HEK293 (cell line): ENCODE measurements around the gene TSPYL2.

Experiments
- KLF7 ChIP-seq: fragments of 450-650 bp; formaldehyde crosslinking; IDR thresholded peaks from 2 replicates; pipeline ENCODE4 v1.5.1; 2016; ENCODE audit warnings: missing biosample characterization, missing genetic modification characterization, borderline replicate concordance
- KLF8 ChIP-seq: fragments of 450-650 bp; formaldehyde crosslinking; IDR thresholded peaks from 2 replicates; pipeline ENCODE4 v1.5.1; 2016; ENCODE audit warnings: missing biosample characterization, missing genetic modification characterization
- OSR2 ChIP-seq: fragments of 450-650 bp; formaldehyde crosslinking; IDR thresholded peaks from 2 replicates; pipeline ENCODE4 v1.5.1; 2016; ENCODE audit warnings: missing biosample characterization, missing genetic modification characterization
- PRDM10 ChIP-seq: fragments of 450-650 bp; formaldehyde crosslinking; IDR thresholded peaks from 2 replicates; pipeline ENCODE4 v1.5.1; 2016; ENCODE audit warnings: missing biosample characterization, missing genetic modification characterization
- RBAK ChIP-seq: fragments of 450-650 bp; formaldehyde crosslinking; IDR thresholded peaks from 2 replicates; pipeline ENCODE4 v1.5.1; 2016; ENCODE audit warnings: missing biosample characterization, missing genetic modification characterization
- SP7 ChIP-seq: fragments of 450-650 bp; formaldehyde crosslinking; IDR thresholded peaks from 2 replicates; pipeline ENCODE4 v1.5.1; 2016; ENCODE audit warnings: missing biosample characterization, missing genetic modification characterization
- ZBTB1 ChIP-seq: fragments of 450-650 bp; formaldehyde crosslinking; IDR thresholded peaks from 2 replicates; pipeline ENCODE4 v1.5.1; 2016; ENCODE audit warnings: missing biosample characterization, missing genetic modification characterization
- ZBTB20 ChIP-seq: fragments of 450-650 bp; formaldehyde crosslinking; IDR thresholded peaks from 2 replicates; pipeline ENCODE4 v1.5.1; 2016; ENCODE audit warnings: missing biosample characterization, missing genetic modification characterization
- ZFHX2 ChIP-seq: fragments of 450-650 bp; formaldehyde crosslinking; conservative IDR thresholded peaks from 2 replicates; pipeline ENCODE4 v1.5.1; 2016; ENCODE audit warnings: missing biosample characterization, missing genetic modification characterization
- ZFP69B ChIP-seq: fragments of 450-650 bp; formaldehyde crosslinking; IDR thresholded peaks from 2 replicates; pipeline ENCODE4 v1.5.1; 2016; ENCODE audit warnings: missing biosample characterization, missing genetic modification characterization
- ZIC2 ChIP-seq: fragments of 450-650 bp; formaldehyde crosslinking; IDR thresholded peaks from 2 replicates; pipeline ENCODE4 v1.5.1; 2016; ENCODE audit warnings: missing biosample characterization, missing genetic modification characterization
- ZNF146 ChIP-seq: fragments of 450-650 bp; formaldehyde crosslinking; IDR thresholded peaks from 2 replicates; pipeline ENCODE4 v1.5.1; 2016; ENCODE audit warnings: missing biosample characterization, missing genetic modification characterization
- ZNF16 ChIP-seq: fragments of 450-650 bp; formaldehyde crosslinking; IDR thresholded peaks from 2 replicates; pipeline ENCODE4 v1.5.1; 2016; ENCODE audit warnings: low read depth, missing biosample characterization, missing genetic modification characterization
- ZNF174 ChIP-seq: fragments of 450-650 bp; formaldehyde crosslinking; IDR thresholded peaks from 2 replicates; pipeline ENCODE4 v1.5.0; 2017; ENCODE audit warnings: missing biosample characterization, mild to moderate bottlenecking, missing genetic modification characterization
- ZNF248 ChIP-seq: fragments of 450-650 bp; formaldehyde crosslinking; IDR thresholded peaks from 2 replicates; pipeline ENCODE4 v1.5.1; 2017; ENCODE audit warnings: missing biosample characterization, missing genetic modification characterization
- ZNF266 ChIP-seq: fragments of 450-650 bp; formaldehyde crosslinking; IDR thresholded peaks from 2 replicates; pipeline ENCODE4 v1.5.1; 2016; ENCODE audit warnings: missing biosample characterization, missing genetic modification characterization, low read depth
- ZNF354C ChIP-seq: fragments of 450-650 bp; formaldehyde crosslinking; IDR thresholded peaks from 2 replicates; pipeline ENCODE4 v1.5.1; 2016; ENCODE audit warnings: missing biosample characterization, missing genetic modification characterization, low read depth, borderline replicate concordance
- ZNF366 ChIP-seq: fragments of 450-650 bp; formaldehyde crosslinking; conservative IDR thresholded peaks from 2 replicates; pipeline ENCODE4 v1.5.1; 2016; ENCODE audit warnings: missing biosample characterization, missing genetic modification characterization
- ZNF404 ChIP-seq: fragments of 450-650 bp; formaldehyde crosslinking; IDR thresholded peaks from 2 replicates; pipeline ENCODE4 v1.5.1; 2017; ENCODE audit warnings: missing biosample characterization, missing genetic modification characterization
- ZNF529 ChIP-seq: fragments of 450-650 bp; formaldehyde crosslinking; IDR thresholded peaks from 2 replicates; pipeline ENCODE4 v1.5.1; 2017; ENCODE audit warnings: missing genetic modification characterization, missing biosample characterization; ENCODE audit not compliant: insufficient replicate concordance
- ZNF596 ChIP-seq: fragments of 450-650 bp; IDR thresholded peaks from 2 replicates; pipeline ENCODE4 v1.5.0; 2018; ENCODE audit warnings: missing biosample characterization, mild to moderate bottlenecking, missing genetic modification characterization, moderate library complexity
- ZNF658 ChIP-seq: fragments of 450-650 bp; formaldehyde crosslinking; IDR thresholded peaks from 2 replicates; pipeline ENCODE4; 2016; ENCODE audit warnings: missing biosample characterization, missing genetic modification characterization
- ZNF768 ChIP-seq: fragments of 450-650 bp; formaldehyde crosslinking; IDR thresholded peaks from 2 replicates; pipeline ENCODE4 v1.5.1; 2018; ENCODE audit warnings: missing biosample characterization, mild to moderate bottlenecking, missing genetic modification characterization
- ZNF791 ChIP-seq: fragments of 450-650 bp; formaldehyde crosslinking; IDR thresholded peaks from 2 replicates; pipeline ENCODE4 v1.5.1; 2016; ENCODE audit warnings: missing biosample characterization, missing genetic modification characterization
- TF ChIP-seq, protein P1 (sequence below): fragments of 450-650 bp; formaldehyde crosslinking; IDR thresholded peaks from 2 replicates; pipeline ENCODE4 v1.5.1; 2016; ENCODE audit warnings: missing biosample characterization, missing genetic modification characterization
- TF ChIP-seq, protein P2 (sequence below): fragments of 450-650 bp; formaldehyde crosslinking; IDR thresholded peaks from 2 replicates; pipeline ENCODE4 v1.5.1; 2016; ENCODE audit warnings: missing biosample characterization, missing genetic modification characterization
- TF ChIP-seq, protein P3 (sequence below): fragments of 450-650 bp; formaldehyde crosslinking; IDR thresholded peaks from 2 replicates; pipeline ENCODE4 v1.5.1; 2016; ENCODE audit warnings: missing biosample characterization, missing genetic modification characterization
- TF ChIP-seq, protein P4 (sequence below): fragments of 450-650 bp; formaldehyde crosslinking; IDR thresholded peaks from 2 replicates; pipeline ENCODE4 v1.5.1; 2016; ENCODE audit warnings: missing biosample characterization, missing genetic modification characterization

Gene TSPYL2

DNA sequence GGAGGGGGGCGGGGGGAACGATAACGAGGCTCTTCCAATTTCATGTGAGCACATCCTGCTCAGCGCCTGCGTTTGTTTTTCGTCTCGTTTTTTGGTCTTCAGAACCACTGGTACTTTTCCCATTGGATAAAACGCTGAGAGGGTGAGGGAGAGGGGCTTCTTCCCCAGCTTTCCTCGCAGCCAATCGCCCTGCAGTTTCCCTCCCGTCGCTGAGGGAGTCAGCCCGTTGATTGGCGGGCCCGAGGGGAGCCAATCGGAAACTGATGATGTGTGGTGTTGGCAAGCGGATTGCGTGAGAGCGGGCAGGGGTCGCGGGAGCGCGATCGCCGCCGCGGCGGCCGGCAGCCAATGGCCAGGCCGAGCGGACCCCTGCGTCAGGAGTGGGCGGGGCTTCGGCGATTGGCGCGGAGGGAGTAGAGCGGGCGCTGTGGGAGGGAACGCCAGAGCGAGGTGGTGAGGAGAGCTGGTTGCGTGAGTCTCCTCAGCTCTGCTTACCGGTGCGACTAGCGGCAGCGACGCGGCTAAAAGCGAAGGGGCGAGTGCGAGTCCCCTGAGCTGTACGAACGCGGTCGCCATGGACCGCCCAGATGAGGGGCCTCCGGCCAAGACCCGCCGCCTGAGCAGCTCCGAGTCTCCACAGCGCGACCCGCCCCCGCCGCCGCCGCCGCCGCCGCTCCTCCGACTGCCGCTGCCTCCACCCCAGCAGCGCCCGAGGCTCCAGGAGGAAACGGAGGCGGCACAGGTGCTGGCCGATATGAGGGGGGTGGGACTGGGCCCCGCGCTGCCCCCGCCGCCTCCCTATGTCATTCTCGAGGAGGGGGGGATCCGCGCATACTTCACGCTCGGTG is at the start of gene TSPYL2 (continued):
- TF ChIP-seq, protein P1, sequence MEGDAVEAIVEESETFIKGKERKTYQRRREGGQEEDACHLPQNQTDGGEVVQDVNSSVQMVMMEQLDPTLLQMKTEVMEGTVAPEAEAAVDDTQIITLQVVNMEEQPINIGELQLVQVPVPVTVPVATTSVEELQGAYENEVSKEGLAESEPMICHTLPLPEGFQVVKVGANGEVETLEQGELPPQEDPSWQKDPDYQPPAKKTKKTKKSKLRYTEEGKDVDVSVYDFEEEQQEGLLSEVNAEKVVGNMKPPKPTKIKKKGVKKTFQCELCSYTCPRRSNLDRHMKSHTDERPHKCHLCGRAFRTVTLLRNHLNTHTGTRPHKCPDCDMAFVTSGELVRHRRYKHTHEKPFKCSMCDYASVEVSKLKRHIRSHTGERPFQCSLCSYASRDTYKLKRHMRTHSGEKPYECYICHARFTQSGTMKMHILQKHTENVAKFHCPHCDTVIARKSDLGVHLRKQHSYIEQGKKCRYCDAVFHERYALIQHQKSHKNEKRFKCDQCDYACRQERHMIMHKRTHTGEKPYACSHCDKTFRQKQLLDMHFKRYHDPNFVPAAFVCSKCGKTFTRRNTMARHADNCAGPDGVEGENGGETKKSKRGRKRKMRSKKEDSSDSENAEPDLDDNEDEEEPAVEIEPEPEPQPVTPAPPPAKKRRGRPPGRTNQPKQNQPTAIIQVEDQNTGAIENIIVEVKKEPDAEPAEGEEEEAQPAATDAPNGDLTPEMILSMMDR (tag by site-specific recombination): 0 out of 2 replicates have a peak, but pooled peaks have one; percentile 42
- TF ChIP-seq KLF8 (tag by site-specific recombination): 0 out of 2 replicates have a peak, but pooled peaks have one; percentile 17
- no peak for TF ChIP-seq ZNF266 (tag by site-specific recombination)
- TF ChIP-seq RBAK (tag by site-specific recombination): no peak
- no peak for TF ChIP-seq ZBTB1 (tag by site-specific recombination)
- TF ChIP-seq, protein P2, sequence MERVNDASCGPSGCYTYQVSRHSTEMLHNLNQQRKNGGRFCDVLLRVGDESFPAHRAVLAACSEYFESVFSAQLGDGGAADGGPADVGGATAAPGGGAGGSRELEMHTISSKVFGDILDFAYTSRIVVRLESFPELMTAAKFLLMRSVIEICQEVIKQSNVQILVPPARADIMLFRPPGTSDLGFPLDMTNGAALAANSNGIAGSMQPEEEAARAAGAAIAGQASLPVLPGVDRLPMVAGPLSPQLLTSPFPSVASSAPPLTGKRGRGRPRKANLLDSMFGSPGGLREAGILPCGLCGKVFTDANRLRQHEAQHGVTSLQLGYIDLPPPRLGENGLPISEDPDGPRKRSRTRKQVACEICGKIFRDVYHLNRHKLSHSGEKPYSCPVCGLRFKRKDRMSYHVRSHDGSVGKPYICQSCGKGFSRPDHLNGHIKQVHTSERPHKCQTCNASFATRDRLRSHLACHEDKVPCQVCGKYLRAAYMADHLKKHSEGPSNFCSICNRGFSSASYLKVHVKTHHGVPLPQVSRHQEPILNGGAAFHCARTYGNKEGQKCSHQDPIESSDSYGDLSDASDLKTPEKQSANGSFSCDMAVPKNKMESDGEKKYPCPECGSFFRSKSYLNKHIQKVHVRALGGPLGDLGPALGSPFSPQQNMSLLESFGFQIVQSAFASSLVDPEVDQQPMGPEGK (tag by site-specific recombination): 0 out of 2 replicates have a peak, but pooled peaks have one; percentile 36
- no peak for TF ChIP-seq ZNF658
- peak; percentile 23; the same call in 1 of the 2 replicates for TF ChIP-seq ZNF366 (tag by site-specific recombination)
- TF ChIP-seq ZFP69B (tag by site-specific recombination): 0 out of 2 replicates have a peak, but pooled peaks have one; percentile 20
- TF ChIP-seq ZNF529 (tag by site-specific recombination): no peak
- TF ChIP-seq ZNF791 (tag by site-specific recombination): no peak
- TF ChIP-seq ZNF596 (tag by site-specific recombination): peak; percentile 59
- no peak for TF ChIP-seq KLF7 (tag by site-specific recombination)
- TF ChIP-seq OSR2 (tag by site-specific recombination): no peak
- TF ChIP-seq ZFHX2: peak; percentile 85; the same call in 1 of the 2 replicates
- TF ChIP-seq PRDM10 (tag by site-specific recombination): no peak
- no peak; the same call in 1 of the 2 replicates for TF ChIP-seq ZBTB20 (tag by site-specific recombination)
- TF ChIP-seq ZNF404 (tag by site-specific recombination): no peak
- no peak for TF ChIP-seq ZNF146
- no peak for TF ChIP-seq ZNF768 (tag by site-specific recombination)
- TF ChIP-seq, protein P3, sequence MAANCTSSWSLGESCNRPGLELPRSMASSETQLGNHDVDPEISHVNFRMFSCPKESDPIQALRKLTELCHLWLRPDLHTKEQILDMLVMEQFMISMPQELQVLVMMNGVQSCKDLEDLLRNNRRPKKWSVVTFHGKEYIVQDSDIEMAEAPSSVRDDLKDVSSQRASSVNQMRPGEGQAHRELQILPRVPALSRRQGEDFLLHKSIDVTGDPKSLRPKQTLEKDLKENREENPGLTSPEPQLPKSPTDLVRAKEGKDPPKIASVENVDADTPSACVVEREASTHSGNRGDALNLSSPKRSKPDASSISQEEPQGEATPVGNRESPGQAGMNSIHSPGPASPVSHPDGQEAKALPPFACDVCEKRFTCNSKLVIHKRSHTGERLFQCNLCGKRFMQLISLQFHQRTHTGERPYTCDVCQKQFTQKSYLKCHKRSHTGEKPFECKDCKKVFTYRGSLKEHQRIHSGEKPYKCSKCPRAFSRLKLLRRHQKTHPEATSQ (tag by site-specific recombination): peak; percentile 72; the same call in 1 of the 2 replicates
- no peak for TF ChIP-seq ZNF174 (tag by site-specific recombination)
- TF ChIP-seq SP7 (tag by site-specific recombination): peak; percentile 62
- no peak for TF ChIP-seq ZNF354C (tag by site-specific recombination)
- TF ChIP-seq ZNF248 (tag by site-specific recombination): no peak
- TF ChIP-seq, protein P4, sequence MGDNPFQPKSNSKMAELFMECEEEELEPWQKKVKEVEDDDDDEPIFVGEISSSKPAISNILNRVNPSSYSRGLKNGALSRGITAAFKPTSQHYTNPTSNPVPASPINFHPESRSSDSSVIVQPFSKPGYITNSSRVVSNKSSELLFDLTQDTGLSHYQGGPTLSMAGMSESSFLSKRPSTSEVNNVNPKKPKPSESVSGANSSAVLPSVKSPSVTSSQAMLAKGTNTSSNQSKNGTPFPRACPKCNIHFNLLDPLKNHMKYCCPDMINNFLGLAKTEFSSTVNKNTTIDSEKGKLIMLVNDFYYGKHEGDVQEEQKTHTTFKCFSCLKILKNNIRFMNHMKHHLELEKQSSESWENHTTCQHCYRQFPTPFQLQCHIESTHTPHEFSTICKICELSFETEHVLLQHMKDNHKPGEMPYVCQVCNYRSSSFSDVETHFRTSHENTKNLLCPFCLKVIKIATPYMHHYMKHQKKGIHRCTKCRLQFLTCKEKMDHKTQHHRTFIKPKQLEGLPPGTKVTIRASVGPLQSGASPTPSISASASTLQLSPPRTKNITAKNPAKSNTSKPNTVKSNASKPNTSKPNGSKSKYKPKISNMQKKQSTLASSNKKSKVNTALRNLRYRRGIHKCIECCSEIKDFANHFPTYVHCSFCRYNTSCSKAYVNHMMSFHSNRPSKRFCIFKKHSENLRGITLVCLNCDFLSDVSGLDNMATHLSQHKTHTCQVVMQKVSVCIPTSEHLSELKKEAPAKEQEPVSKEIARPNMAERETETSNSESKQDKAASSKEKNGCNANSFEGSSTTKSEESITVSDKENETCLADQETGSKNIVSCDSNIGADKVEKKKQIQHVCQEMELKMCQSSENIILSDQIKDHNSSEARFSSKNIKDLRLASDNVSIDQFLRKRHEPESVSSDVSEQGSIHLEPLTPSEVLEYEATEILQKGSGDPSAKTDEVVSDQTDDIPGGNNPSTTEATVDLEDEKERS: no peak
- no peak for TF ChIP-seq ZNF16
- no peak for TF ChIP-seq ZIC2 (tag by site-specific recombination)
